HG03196 (cell line): ENCODE measurements around the gene PTPRN2.
"Not testable (repeated sequence)": the region's sequence is repeated elsewhere in the genome, so short reads cannot be mapped to it uniquely, and the experiment has no call there.

Experiments
- ATAC-seq: cut with Tn5 transposase; IDR thresholded peaks from one replicate; pipeline ENCODE4 v1.9.1; 2021; ENCODE audit not compliant: unreplicated experiment

Gene PTPRN2

DNA sequence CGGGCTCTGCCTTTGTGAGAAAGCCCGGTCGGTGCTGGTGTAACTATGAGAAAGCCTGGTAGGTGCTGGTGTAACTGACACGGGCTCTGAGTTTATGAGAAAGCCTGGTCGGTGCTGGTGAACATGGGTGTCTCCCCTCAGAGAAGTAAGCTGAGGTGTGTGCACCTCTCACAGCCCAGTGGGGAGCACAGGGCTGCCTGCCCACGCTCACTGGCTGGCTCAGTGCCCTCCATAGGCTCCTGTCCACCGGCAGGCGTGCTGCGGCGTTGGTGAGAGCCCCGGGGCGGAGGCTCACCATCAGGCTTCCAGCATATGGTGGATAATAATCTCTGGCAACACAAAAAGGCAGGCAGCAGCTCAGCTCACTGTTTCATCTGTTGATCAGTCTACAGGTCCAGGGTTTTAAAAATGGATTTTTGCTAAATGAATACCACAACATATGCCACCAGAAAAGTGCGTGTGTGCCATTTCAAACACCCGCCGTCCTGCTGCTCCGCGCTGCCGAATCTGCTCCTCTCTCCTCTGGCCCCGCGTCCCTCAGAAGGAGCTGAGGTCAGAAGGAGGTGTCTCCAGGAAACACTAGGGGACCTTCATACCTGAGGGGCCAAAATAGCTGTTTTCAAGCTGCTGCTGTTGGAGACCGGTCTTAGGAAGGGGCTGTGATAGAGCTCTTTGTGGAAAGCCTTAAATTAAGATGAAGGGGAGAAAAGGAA is 885.2 kb downstream of the PTPRN2 start:
- ATAC-seq, result no peak

- not testable (repeated sequence) for ATAC-seq
These were observed 886.0 kb downstream of the PTPRN2 start for GRCh38 chr7:157701395-157702180.

DNA sequence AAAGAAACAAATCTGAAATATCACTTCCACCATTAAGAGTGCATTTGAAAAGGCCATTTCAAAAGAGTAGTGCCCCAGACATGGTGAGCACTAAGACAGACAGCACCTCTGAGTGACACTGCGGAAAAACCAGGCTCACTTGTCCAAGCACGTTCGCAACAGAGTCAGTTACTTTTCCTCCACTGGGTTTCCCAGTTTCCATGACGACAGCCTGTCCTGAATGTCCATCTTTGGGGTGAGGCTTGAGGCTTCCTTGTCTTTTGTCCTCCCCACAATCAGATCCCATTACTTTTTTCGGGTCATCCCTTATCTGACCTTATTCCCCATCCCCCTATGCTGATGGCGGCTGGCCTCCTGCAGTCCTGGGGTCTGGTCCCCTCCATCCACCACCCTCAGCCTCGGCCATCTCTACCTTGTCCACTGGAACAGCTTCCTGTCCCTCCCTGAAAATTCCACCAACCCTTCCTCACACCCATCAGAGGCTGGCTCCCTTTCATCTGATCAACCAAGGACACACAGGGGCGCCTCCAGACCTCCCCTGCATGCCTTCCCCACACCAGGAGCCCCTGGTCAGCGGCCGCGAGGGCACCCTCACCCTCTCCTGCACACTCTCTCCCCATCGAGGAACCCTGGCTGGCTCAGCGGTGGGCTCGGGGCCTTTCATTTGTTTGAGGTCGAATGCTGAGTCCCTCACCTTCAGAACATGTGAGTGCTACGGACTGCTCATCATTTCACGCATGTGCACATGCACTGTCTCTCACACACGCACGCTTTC is 887.2 kb downstream of the PTPRN2 start:
- ATAC-seq, result no peak

DNA sequence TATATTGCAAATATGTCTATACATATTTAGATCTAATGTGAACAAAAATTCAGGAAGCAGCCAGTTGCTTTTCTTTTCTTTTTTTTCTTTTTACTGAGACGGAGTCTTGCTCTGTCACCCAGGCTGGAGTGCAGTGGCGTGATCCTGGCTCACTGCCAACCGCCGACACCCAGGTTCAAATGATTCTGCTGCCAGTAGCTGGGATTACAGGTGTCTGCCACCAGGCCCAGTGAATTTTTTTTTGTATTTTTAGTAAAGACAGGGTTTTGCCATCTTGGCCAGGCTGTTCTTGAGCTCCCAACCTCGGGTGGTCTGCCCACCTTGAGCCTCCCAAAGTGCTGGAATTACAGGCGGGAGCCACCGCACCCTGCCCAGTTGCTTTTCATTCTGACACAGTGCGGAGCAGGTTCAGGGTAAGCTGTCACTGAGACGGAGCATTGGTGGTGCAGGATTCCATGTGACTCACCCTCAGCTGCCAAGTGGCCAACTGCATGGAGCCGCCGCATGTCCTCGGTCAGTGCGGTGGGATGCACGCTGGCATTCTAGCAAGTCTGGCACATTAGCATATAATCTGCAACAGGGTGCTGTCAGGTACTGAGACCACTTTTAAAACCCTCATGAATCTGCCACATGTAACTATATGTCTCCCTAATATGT is 888.1 kb downstream of the PTPRN2 start:
- no peak for ATAC-seq

DNA sequence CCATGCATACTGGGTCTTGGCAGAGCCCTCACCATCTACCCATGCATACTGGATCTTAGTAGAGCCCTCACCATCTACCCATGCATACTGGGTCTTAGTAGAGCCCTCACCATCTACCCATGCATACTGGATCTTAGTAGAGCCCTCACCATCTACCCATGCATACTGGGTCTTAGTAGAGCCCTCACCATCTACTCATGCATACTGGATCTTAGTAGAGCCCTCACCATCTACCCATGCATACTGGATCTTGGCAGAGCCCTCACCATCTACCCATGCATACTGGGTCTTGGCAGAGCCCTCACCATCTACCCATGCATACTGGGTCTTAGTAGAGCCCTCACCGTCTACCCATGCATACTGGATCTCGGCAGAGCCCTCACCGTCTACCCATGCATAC is 890.3 kb downstream of the PTPRN2 start:
- not testable (repeated sequence) for ATAC-seq

DNA sequence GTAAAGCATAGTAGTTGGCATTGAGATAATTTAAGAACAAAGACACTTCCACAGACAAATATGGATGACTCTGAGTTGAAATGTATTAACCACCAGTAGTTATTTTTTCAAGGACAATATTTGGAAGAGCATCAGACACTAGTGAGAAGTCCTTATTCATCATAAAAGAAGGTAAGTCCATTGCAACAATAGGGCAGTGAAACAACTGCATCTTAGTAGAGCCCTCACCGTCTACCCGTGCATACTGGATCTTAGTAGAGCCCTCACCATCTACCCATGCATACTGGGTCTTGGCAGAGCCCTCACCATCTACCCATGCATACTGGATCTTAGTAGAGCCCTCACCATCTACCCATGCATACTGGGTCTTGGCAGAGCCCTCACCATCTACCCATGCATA is 892.0 kb downstream of the PTPRN2 start:
- not testable (repeated sequence) for ATAC-seq

- ATAC-seq, result no peak
These were observed 893.3 kb downstream of the PTPRN2 start for GRCh38 chr7:157694376-157694665.

GRCh38 chr7:157693521-157694375 is 893.9 kb downstream of the PTPRN2 start:
- no peak for ATAC-seq

DNA sequence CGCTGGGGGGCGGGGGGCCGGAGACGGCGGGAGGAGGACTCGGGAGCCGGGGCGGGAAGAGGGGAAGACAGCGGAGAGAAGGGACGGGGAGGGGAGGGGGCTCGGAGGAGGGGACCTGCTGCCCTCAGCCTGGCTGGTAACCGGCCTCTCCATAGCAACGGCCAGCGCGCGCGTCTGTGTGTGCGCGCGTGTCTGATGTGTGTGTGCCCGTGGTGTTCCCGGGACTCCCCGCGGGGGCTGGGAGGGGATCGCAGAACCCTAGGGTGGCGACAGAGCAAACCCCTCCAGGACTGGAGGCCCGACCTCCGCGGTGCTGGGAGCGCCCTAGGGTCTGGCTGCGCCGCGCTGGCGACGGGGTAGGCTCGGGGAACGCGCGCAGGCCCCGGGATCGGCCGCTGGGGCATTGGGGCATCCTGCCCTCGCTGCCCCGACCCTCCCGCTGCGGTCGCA is 894.5 kb downstream of the PTPRN2 start:
- ATAC-seq, result no peak

DNA sequence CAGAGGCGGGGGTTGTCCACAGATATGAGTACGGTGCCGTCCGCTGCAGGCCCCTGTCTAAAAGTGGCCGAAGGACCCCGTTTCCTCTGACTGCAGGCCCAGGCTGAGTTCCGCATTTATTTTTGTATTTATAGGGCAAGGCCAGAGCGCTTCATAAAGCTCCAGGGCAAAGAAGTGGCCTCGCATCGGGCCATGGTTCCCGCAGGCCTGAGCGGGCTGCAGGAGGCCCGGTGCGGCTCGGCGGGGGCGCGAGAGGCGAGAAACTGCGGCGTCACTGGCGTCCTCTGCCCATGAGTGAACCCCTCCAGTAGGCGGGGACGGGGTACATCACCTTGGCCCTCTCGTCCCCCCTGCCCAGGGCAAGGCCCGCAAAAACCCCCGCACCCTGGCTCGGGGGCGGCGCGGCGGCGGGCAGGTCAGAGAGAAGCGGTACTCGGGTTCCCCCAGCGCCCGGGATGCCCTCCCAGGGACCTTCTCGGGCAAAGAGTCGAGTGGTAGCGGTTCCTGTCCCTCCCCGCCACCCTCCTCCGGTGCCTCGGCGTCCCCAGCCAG is 895.1 kb downstream of the PTPRN2 start:
- no peak for ATAC-seq

DNA sequence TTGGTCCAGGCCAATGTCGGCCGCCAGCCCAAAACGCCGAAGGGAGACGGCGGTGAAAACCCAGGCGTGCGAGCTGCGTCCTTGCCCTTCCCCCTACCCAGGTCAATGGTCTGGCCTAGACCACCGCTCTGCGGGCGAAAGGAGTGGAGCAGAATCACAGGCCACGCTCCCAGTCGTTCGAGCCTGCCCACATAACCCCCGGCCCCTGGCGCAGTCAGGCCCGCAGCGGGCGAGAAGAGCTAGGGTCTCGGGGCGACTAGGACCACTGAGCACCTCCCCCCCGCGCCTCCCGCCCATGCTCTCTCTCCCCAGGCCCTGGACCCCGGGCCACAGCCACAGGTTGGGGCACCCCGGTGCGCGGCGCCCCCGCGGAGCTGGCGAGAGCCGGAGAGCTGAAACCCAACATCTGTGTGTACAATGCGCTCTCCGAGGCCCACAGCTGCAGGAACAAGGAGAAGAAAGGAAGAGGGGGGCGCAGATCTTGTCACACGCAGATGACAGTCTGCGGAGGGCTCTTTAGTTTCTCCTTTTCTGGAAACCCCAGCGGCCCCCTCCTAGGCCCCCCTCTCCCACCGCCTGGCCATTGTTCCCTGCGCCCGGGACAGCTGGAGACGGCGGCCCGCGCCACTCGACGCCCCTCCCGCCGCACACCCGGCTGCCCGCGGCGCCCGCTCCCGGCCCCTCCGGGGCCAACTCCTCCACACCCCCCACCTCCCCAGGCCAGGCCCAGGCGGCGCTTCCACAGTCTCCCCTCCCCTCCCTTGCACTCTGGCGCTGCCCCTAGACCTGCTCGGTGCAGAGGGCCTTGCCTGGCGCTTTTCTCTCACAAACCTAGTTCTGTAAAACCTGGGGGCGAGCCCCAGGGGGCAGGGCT is 895.8 kb downstream of the PTPRN2 start:
- no peak for ATAC-seq

DNA sequence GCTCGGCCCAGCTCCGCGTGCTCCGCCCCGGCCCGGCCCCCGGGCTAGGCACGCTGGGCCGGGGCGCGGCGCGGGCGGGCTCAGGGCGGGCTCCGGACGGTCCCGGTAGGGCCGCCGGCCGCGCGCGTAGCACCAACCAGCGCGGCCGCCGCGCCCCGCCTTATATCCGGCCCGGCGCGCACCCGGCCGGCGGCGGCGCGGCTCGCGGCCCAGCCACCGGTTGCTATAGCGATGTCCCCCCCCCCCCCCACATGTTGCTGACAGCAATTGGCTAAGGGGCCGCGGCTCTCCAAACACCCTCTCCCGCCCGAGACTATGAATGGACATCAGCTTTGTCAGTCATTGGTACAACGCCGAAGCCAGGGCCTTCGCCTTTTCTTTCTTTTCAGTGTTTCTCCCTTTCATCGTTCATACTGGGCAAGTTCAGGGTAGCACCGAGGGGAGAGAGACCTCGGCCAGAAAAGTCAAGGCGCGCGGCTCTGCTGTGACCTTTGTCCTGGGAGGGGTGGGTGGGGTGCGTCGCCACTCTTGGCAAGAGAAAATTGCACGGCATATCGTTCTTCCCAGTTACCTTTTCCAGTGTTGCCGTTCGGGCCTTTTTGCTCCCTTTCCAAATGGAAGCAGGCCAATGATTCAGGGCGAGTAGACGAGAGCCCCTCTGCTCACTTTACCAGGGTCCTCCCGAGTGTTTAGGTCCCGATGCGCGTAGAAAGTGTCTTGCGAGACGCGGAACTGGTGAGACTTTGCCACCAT is 896.6 kb downstream of the PTPRN2 start:
- ATAC-seq, result no peak

DNA sequence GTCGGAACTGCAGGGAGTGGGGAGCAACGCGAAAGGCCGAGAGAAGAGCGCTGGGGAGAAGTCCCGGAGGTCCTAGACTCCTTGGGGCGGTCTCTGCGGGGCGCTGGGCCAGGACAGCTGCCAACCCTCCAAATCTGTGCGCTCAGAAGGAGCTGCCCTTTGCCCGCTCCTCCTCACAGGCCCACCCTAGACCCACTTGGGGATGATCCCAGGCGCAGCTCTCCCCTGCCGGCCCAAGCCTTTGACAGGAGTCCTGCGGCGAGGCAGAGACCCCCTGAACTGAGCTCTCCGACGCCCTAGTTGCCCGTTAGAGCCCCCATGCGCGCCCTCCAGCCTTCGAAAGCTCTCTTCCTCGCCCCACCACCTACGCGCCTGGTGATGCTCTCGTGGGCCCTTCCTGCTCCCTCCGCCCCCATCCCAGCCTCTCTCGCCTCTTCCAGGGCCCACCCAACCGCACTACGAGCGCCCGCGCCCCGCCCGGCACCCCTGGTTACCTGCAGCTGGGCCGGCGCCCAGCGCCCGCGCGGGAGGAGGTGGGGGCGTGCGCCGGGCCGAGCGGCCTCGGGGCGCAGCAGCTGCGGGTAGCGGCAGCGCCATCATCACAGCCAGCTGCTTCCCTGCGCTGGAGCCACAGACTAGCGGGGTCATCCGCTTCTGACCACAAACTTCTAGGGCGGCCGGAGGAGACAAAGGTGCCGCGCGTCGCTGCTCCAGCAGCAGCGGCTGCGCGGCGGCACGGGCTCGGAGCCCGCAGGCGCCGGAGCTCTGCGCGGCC is 897.4 kb downstream of the PTPRN2 start:
- no peak for ATAC-seq

DNA sequence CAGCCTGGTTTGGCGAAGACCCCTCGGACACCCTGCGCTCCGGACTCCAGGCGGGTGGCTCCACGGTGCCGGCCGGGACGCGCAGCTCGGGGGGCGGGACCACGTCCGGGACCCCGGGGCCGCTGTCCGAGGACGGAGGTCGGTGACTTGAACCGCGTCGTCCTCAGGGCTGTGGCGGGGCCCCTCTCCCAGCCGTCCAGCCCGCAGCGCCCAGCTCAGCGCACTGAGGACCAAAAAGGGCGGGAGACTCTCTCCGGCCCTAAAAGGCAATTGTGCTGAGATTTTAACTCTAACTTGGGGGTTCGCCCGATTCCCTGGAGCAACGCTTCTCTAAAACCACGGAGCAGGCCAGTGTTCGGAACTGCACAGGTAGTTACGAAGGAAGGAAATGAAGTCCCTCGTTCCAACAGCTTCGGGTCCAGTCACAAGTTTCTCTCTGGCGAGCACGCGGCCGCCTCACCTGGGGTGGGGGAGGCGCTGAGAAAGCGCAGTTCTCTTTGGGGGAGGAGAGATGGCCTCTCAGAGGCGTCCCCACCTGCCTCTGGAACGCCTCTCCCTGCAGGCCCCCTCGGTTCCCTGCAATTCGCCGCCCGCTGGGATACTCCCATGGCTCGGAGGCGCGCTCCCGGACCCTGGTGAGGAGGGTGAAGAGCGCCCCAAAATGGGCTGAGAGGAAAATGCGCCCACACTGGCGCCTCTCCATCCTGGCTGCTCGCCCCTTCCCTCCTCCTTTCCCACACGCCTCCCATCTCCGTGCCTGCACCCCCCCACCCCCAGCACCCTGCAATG is 898.2 kb downstream of the PTPRN2 start:
- ATAC-seq, result no peak

DNA sequence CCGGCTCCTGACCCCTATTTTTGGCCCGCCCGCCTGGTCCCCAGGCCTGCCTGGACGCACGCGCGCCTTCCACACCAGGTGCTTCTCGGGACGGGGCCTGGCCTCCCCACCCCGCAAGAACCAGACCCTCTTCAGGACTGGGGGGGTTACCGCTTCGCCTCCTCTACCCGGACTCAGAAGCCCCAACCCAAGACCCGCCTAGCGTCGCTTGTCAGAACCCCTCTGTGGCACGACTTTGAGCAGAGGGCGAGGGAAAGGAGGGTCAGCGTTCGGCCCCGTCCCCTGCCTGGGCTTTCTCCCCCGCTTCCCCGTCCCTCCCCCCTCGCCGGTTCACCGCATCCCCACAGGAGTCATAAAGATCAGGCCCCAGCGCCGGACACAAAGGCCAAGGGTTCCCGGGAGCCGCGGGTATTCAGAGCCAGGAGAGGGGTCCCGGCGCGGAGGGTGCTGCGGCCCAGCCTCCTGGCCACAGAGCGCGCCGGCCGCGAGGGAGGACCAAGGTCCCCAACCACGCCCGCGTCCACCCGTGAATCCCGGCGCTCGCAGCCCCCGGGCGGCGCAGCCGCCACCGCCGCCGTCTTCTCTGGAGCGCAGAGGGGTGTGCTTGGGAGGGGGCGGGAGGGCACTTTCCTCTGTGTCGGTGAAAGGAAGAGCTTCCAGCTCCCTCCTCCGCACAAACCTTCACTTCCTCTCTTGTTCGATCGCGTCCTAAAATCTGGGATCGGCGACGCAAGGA is 898.9 kb downstream of the PTPRN2 start:
- no peak for ATAC-seq

DNA sequence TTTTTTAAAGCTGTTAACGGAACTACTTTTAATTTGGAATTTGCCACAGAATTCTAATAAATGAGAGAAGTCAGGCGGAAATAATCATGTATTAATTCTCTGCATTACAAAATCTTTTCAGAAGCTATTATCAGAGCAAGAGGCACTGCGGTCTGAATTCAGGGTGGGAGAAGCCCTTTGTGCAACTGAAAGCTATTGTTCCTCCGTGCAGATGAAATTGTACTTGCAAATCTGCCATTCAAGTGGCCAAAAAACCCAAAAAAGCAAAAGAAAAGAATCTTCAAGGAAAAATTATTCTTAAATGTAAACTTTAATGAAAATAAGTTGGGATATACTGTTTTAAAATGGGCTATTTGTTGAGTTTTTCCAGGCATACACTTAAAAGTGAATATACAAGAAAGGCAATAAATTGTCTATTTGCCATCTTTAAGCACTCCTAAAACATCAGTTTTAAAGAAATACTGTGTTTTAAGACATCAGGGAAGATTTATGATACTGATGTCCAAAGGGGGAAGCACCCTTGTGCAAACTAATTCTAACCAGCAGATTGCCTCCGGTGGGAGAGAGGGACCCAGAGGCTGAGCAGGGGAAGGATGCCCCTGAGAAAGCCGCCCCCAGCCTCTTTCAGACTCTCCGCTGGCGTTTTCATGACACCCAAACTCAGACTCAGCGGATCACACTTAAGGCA is 899.6 kb downstream of the PTPRN2 start:
- no peak for ATAC-seq
